ENCODE results near the gene YIPF7.

The YIPF7 gene

DNA sequence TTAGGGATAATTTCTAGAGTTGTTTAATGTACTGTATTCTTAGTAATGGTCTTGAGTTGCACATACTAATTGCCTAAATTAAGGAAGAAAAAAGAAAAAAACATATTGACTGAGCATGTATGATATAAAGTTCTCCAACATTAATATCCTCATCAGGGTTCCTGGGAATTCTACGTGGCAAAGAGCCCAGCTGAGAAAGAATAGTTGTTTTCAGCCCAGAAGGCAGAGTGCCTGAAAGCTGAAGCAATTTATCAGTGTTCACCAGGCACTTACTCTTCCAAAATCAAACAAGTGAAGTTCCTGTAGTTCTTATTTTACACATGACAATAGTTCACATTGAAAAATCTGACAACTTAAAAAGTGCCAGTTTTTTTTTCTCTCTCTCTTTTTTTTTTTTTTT, 27.7 kb downstream of the YIPF7 start:
- no peak for DNase-seq (ENCODE audit: low read depth in 3 of 3)

DNA sequence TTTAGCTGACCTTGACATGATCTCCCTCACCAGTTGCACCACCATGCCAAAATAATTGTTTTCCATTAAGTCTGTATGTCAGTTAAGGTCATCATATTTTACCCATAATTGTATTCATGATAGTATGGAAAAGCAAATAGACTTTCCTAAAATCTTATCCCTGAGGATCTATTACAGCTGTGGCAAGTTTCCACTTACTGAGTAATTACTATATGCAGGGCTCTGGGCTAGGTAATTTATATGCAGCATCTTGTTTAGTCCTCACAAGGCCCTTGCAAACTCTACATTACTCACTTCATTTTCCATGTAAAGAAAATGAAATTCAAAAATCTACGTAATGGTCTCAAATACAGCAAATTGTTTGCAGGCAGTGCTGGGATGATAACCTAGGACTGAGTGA, 34.8 kb downstream of the YIPF7 start:
- no peak for DNase-seq (ENCODE audit: low read depth in 3 of 3)

- DNase-seq (ENCODE audit: low read depth in 3 of 3) = no peak
Observed at GRCh38 chr4:44583393-44583792, 68.0 kb downstream of the YIPF7 start.

- DNase-seq (ENCODE audit: low read depth in 3 of 3) = no peak
Observed at GRCh38 chr4:44580231-44580630, 71.2 kb downstream of the YIPF7 start.

DNA sequence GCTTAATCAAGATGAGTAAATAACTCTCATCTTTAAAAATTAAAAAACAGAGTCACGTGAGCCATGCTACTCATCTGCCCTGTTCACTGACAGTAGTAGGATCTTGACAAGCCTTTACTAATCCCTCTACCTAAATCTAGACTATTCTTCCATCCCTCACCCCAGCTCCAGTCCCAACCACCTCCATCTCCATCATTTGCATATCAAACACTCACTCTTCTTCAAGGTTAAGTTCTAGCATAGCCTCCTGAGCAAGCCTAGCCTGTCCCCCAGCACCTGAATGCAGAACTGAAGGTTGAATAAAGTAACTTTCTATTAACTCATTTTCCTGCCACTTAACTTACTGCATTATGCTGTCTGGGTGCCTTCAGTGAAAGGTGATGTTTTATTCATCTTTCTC, 72.5 kb downstream of the YIPF7 start:
- DNase-seq (ENCODE audit: low read depth in 3 of 3) = no peak

All from stimulated activated CD4-positive, alpha-beta T cell treated with anti-CD3 and anti-CD28 coated beads, TNF-alpha, amount 100 ng/mL, for 48 hours (primary cell).